Ovary (tissue), 3 donors: ENCODE measurements around the gene GAPDH.

Source experiments
- CTCF ChIP-seq, 3 donors: fragments of 450-650 bp in 2 of 3; fragments of 200-600 bp in 1 of 3; IDR thresholded peaks; one replicate each; pipeline versions ENCODE4 v1.5.1 to v1.8.0; 2016 to 2022; ENCODE audit warnings: antibody characterized with exemption in 3 of 3, mild to moderate bottlenecking in 1 of 3
- POLR2A ChIP-seq: fragments of 450-650 bp; IDR thresholded peaks from one replicate; pipeline ENCODE4 v1.6.1; 2017; ENCODE audit warnings: antibody characterized with exemption, mild to moderate bottlenecking, moderate library complexity
- donor health status: DM: no; HTN: no; CAD: no.

GRCh38 chr12:6500466-6500865 is 33.9 kb upstream of the GAPDH start:
- TF ChIP-seq CTCF (IDR thresholded peaks at IDR 0.05): no peak
- TF ChIP-seq POLR2A: no peak
